ENCODE data around the gene ZNF512. TPM values are rescaled to one million over a fixed set of nuclear protein-coding genes. Genes with fewer than 3 reads are reported as not detected.
"Not testable (repeated sequence)": the region's sequence is repeated elsewhere in the genome, so short reads cannot be mapped to it uniquely, and the experiment has no call there.

The ZNF512 gene
- polyA plus RNA-seq, 2 donors, result 5.6 to 6.6 TPM

DNA sequence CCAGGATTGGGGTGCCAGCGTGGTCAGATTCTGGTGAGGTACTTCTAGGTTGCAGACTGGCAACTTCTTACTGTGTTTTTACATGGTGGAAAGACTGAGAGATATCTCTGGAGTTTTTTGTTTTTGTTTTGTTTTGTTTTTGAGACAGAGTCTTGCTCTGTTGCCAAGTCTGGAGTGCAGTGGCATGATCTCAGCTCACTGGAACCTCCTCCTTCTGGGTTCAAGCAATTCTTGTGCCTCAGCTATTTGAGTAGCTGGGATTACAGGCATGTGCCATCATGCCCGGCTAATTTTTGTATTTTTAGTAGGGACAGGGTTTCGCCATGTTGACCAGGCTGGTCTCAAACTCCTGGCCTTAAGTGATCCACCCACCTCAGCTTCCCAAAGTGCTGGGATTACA lies 28.4 kb upstream of the ZNF512 start:
- not testable (repeated sequence) for H3K36me3 ChIP-seq (ENCODE audit: control insufficient read depth in 2 of 2, insufficient read depth in 2 of 2, low read length in 1 of 2); H3K9me3 ChIP-seq (ENCODE audit: control insufficient read depth in 2 of 2, insufficient read depth in 1 of 2, low read depth in 1 of 2, low read length in 1 of 2); H3K27ac ChIP-seq (ENCODE audit: low read depth in 2 of 2, low read length in 1 of 2); H3K4me1 ChIP-seq (ENCODE audit: control insufficient read depth in 2 of 2, insufficient read depth in 2 of 2, low read length in 1 of 2); H3K4me3 ChIP-seq (ENCODE audit: low read depth in 1 of 2, low read length in 2 of 2); H3K27me3 ChIP-seq (ENCODE audit: control insufficient read depth in 1 of 2, insufficient read depth in 2 of 2, low read length in 2 of 2)
- WGBS, 2 donors, result 71 to 82% methylated on average over 3 of the region's 3 CpGs

DNA sequence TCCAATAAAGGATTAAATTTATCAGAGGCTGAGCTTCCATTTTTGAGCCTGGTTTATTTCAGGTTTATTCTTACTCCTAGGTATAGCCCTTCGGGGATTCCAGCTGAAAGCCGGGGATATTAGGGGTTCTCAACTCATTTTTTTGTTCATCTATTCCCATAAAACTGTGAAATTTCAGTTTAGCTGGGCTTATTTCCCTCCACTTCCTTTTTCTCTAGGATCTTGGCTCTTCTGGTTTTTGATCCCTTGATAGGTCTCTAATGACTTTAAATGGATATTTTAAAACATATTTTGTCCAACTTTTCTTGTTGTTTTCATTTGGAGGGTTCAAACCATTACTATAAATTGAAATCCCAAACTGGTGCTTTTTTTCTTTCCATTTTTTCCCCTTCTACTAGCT lies 23.6 kb upstream of the ZNF512 start:
- WGBS, 2 donors, result 77 to 94% methylated on average over 2 of the region's 2 CpGs
- Histone ChIP-seq H3K4me1 (ENCODE audit: control insufficient read depth in 2 of 2, insufficient read depth in 2 of 2, low read length in 1 of 2) (no peaks in the 10 kb centered on the region), H3K9me3 (ENCODE audit: control insufficient read depth in 2 of 2, insufficient read depth in 1 of 2, low read depth in 1 of 2, low read length in 1 of 2) (no peaks in the 10 kb centered on the region), H3K27me3 (ENCODE audit: control insufficient read depth in 1 of 2, insufficient read depth in 2 of 2, low read length in 2 of 2) (no peaks in the 10 kb centered on the region), H3K27ac (ENCODE audit: low read depth in 2 of 2, low read length in 1 of 2) (no peak overlapping the region), H3K36me3 (ENCODE audit: control insufficient read depth in 2 of 2, insufficient read depth in 2 of 2, low read length in 1 of 2) (no peaks in the 10 kb centered on the region), H3K4me3 (ENCODE audit: low read depth in 1 of 2, low read length in 2 of 2) (no peak overlapping the region)

DNA sequence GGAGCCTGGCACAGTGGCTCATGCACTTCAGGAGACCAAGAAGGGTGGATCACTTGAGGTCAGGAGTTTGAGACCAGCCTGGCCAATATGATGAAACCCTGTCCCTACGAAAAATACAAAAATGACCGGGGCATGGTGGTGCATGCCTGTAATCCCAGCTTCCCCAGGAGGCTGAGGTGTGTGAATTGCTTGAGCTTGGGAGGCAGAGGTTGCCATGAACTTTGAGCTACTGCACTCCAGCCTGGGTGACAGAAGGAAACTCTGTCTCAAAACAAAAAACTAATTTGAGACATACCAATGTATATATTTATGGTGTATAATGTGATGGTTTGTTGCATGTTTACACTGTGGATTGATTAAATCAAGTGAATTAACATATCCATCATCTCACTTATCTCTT lies 21.8 kb upstream of the ZNF512 start:
- H3K27ac ChIP-seq (ENCODE audit: low read depth in 2 of 2, low read length in 1 of 2), result no peak overlapping the region
- 90% methylated on average over 2 of the region's 2 CpGs for WGBS, 2 donors
- no peak overlapping the region for H3K4me3 ChIP-seq (ENCODE audit: low read depth in 1 of 2, low read length in 2 of 2)
- H3K9me3 ChIP-seq (ENCODE audit: control insufficient read depth in 2 of 2, insufficient read depth in 1 of 2, low read depth in 1 of 2, low read length in 1 of 2), result no peaks in the 10 kb centered on the region
- H3K27me3 ChIP-seq (ENCODE audit: control insufficient read depth in 1 of 2, insufficient read depth in 2 of 2, low read length in 2 of 2), result no peaks in the 10 kb centered on the region
- H3K4me1 ChIP-seq (ENCODE audit: control insufficient read depth in 2 of 2, insufficient read depth in 2 of 2, low read length in 1 of 2), result no peaks in the 10 kb centered on the region
- H3K36me3 ChIP-seq (ENCODE audit: control insufficient read depth in 2 of 2, insufficient read depth in 2 of 2, low read length in 1 of 2), result no peaks in the 10 kb centered on the region

DNA sequence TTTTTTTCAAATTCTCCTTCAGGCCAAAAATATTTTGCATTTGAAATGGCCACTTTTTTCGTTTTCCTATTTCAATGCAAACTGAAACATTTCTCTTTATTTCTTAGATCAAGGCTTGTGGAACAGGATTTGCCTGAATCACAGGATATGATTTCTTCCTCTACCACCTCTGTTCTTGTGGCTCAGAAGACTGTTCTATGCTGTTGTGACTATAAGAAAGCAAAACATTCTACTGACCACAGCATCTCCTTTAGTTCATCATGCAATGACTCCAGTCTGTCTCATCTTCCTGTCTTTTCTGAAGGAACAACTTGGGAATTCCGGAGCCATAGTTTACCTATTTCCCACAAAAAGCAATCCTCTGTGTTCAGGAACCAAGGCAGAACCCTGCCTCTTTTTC lies 16.2 kb upstream of the ZNF512 start:
- 51 to 55% methylated on average over 2 of the region's 2 CpGs for WGBS, 2 donors
- Histone ChIP-seq H3K27me3 (ENCODE audit: control insufficient read depth in 1 of 2, insufficient read depth in 2 of 2, low read length in 2 of 2) (no peaks in the 10 kb centered on the region), H3K36me3 (ENCODE audit: control insufficient read depth in 2 of 2, insufficient read depth in 2 of 2, low read length in 1 of 2) (no peaks in the 10 kb centered on the region), H3K27ac (ENCODE audit: low read depth in 2 of 2, low read length in 1 of 2) (no peak overlapping the region), H3K4me1 (ENCODE audit: control insufficient read depth in 2 of 2, insufficient read depth in 2 of 2, low read length in 1 of 2) (no peaks in the 10 kb centered on the region), H3K4me3 (ENCODE audit: low read depth in 1 of 2, low read length in 2 of 2) (no peak overlapping the region), H3K9me3 (ENCODE audit: control insufficient read depth in 2 of 2, insufficient read depth in 1 of 2, low read depth in 1 of 2, low read length in 1 of 2) (no peaks in the 10 kb centered on the region)

- WGBS, 2 donors, result 50 to 52% methylated on average over 2 of the region's 2 CpGs
Observed at GRCh38 chr2:27569398-27569797, 13.4 kb upstream of the ZNF512 start.

GRCh38 chr2:27571197-27571596 lies 11.6 kb upstream of the ZNF512 start:
- no peaks in the 10 kb centered on the region for H3K4me1 ChIP-seq (ENCODE audit: control insufficient read depth in 2 of 2, insufficient read depth in 2 of 2, low read length in 1 of 2)
- H3K36me3 ChIP-seq (ENCODE audit: control insufficient read depth in 2 of 2, insufficient read depth in 2 of 2, low read length in 1 of 2), result no peaks in the 10 kb centered on the region
- 74 to 88% methylated on average over 3 of the region's 3 CpGs for WGBS, 2 donors
- peaks cover 0 to under 1% of the 10 kb centered on the region in 2 donors for H3K9me3 ChIP-seq (ENCODE audit: control insufficient read depth in 2 of 2, insufficient read depth in 1 of 2, low read depth in 1 of 2, low read length in 1 of 2)
- H3K4me3 ChIP-seq (ENCODE audit: low read depth in 1 of 2, low read length in 2 of 2), result no peak overlapping the region
- H3K27me3 ChIP-seq (ENCODE audit: control insufficient read depth in 1 of 2, insufficient read depth in 2 of 2, low read length in 2 of 2), result no peaks in the 10 kb centered on the region
- H3K27ac ChIP-seq (ENCODE audit: low read depth in 2 of 2, low read length in 1 of 2), result no peak overlapping the region

More at GRCh38 chr2:27569398-27569797, 13.4 kb upstream of the ZNF512 start:
- Histone ChIP-seq H3K9me3 (ENCODE audit: control insufficient read depth in 2 of 2, insufficient read depth in 1 of 2, low read depth in 1 of 2, low read length in 1 of 2) (no peaks in the 10 kb centered on the region), H3K27ac (ENCODE audit: low read depth in 2 of 2, low read length in 1 of 2) (no peak overlapping the region), H3K36me3 (ENCODE audit: control insufficient read depth in 2 of 2, insufficient read depth in 2 of 2, low read length in 1 of 2) (no peaks in the 10 kb centered on the region), H3K27me3 (ENCODE audit: control insufficient read depth in 1 of 2, insufficient read depth in 2 of 2, low read length in 2 of 2) (no peaks in the 10 kb centered on the region), H3K4me3 (ENCODE audit: low read depth in 1 of 2, low read length in 2 of 2) (no peak overlapping the region), H3K4me1 (ENCODE audit: control insufficient read depth in 2 of 2, insufficient read depth in 2 of 2, low read length in 1 of 2) (no peaks in the 10 kb centered on the region)

DNA sequence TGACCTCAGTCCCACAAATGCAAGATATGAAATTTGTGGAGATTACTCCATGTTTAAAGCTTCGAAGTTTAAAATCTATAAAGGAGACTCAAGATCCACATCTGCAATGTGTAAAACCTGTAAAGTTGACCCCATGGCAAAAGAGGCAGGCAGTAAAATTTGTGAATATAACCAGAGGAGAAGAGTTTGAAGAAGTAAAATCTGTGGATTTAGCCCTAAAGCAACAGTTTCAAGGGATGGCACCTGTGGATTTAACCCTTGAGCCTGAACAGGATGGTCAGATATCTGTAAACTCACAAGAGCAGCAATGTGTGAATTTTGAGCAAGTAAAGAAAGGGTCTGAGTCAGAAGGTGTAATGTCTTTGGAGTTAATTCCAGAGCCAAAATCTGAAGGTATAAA lies 11.2 kb upstream of the ZNF512 start:
- no peak overlapping the region for H3K4me3 ChIP-seq (ENCODE audit: low read depth in 1 of 2, low read length in 2 of 2)
- peaks cover 0 to 3% of the 10 kb centered on the region in 2 donors for H3K9me3 ChIP-seq (ENCODE audit: control insufficient read depth in 2 of 2, insufficient read depth in 1 of 2, low read depth in 1 of 2, low read length in 1 of 2)
- H3K36me3 ChIP-seq (ENCODE audit: control insufficient read depth in 2 of 2, insufficient read depth in 2 of 2, low read length in 1 of 2), result no peaks in the 10 kb centered on the region
- H3K27ac ChIP-seq (ENCODE audit: low read depth in 2 of 2, low read length in 1 of 2), result no peak overlapping the region
- WGBS, 2 donors, result 87 to 94% methylated on average over 1 of the region's 1 CpG
- H3K4me1 ChIP-seq (ENCODE audit: control insufficient read depth in 2 of 2, insufficient read depth in 2 of 2, low read length in 1 of 2), result no peaks in the 10 kb centered on the region
- no peaks in the 10 kb centered on the region for H3K27me3 ChIP-seq (ENCODE audit: control insufficient read depth in 1 of 2, insufficient read depth in 2 of 2, low read length in 2 of 2)

DNA sequence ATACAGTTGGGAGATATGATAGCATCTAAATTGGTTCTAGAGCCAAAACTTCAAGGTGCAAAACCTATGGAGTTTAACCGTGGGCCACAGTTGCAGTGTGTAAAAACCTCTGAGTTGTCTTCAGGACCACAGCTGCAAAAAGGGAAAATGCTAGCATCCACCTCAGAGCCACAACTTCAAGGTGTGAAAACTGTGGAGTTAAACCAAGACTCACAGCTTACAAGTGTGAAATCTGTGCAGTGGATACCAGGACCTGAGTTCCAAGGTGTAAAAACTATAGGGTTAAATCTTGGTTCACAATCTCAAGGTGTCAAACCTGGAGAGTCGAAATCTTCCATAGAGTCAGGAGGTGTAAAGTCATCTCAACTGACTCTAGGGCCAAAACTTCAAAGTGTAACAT lies 10.4 kb upstream of the ZNF512 start:
- Histone ChIP-seq H3K4me3 (ENCODE audit: low read depth in 1 of 2, low read length in 2 of 2) (no peak overlapping the region), H3K27ac (ENCODE audit: low read depth in 2 of 2, low read length in 1 of 2) (no peak overlapping the region), H3K9me3 (ENCODE audit: control insufficient read depth in 2 of 2, insufficient read depth in 1 of 2, low read depth in 1 of 2, low read length in 1 of 2) (peaks cover 0 to 3% of the 10 kb centered on the region in 2 donors), H3K27me3 (ENCODE audit: control insufficient read depth in 1 of 2, insufficient read depth in 2 of 2, low read length in 2 of 2) (no peaks in the 10 kb centered on the region), H3K4me1 (ENCODE audit: control insufficient read depth in 2 of 2, insufficient read depth in 2 of 2, low read length in 1 of 2) (no peaks in the 10 kb centered on the region), H3K36me3 (ENCODE audit: control insufficient read depth in 2 of 2, insufficient read depth in 2 of 2, low read length in 1 of 2) (no peaks in the 10 kb centered on the region)
- 67 to 79% methylated on average over 2 of the region's 2 CpGs for WGBS, 2 donors

DNA sequence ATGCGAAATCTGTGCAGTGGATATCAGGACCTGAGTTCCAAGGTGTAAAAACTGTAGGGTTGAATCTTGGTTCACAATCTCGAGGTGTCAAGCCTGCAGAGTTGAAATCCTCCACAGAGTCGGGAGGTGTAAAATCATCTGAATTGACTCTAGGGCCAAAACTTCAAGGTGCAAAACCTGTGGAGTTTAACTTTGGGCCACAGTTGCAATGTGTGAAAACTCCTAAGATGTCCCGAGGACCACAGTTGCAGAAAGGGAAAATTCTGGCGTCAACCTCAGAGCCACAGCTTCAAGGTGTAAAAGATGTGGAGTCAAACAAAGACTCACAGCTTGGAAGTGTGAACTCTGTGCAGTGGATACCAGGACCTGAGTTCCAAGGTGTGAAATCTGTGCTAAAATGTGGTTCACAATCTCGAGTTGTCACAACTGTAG lies 9.8 kb upstream of the ZNF512 start:
- 66 to 70% methylated on average over 6 of the region's 6 CpGs for WGBS, 2 donors
- Histone ChIP-seq H3K4me1 (ENCODE audit: control insufficient read depth in 2 of 2, insufficient read depth in 2 of 2, low read length in 1 of 2) (no peaks in the 10 kb centered on the region), H3K36me3 (ENCODE audit: control insufficient read depth in 2 of 2, insufficient read depth in 2 of 2, low read length in 1 of 2) (no peaks in the 10 kb centered on the region), H3K27me3 (ENCODE audit: control insufficient read depth in 1 of 2, insufficient read depth in 2 of 2, low read length in 2 of 2) (no peaks in the 10 kb centered on the region), H3K4me3 (ENCODE audit: low read depth in 1 of 2, low read length in 2 of 2) (no peak overlapping the region), H3K9me3 (ENCODE audit: control insufficient read depth in 2 of 2, insufficient read depth in 1 of 2, low read depth in 1 of 2, low read length in 1 of 2) (peaks cover 0 to 3% of the 10 kb centered on the region in 2 donors), H3K27ac (ENCODE audit: low read depth in 2 of 2, low read length in 1 of 2) (no peak overlapping the region)

GRCh38 chr2:27573452-27573851 lies 9.4 kb upstream of the ZNF512 start:
- no peak overlapping the region for H3K4me3 ChIP-seq (ENCODE audit: low read depth in 1 of 2, low read length in 2 of 2)
- WGBS, 2 donors, result 71 to 83% methylated on average over 3 of the region's 3 CpGs
- no peak overlapping the region for H3K27ac ChIP-seq (ENCODE audit: low read depth in 2 of 2, low read length in 1 of 2)
- H3K36me3 ChIP-seq (ENCODE audit: control insufficient read depth in 2 of 2, insufficient read depth in 2 of 2, low read length in 1 of 2), result no peaks in the 10 kb centered on the region
- H3K4me1 ChIP-seq (ENCODE audit: control insufficient read depth in 2 of 2, insufficient read depth in 2 of 2, low read length in 1 of 2), result no peaks in the 10 kb centered on the region
- H3K9me3 ChIP-seq (ENCODE audit: control insufficient read depth in 2 of 2, insufficient read depth in 1 of 2, low read depth in 1 of 2, low read length in 1 of 2), result peaks cover 0 to 3% of the 10 kb centered on the region in 2 donors
- no peaks in the 10 kb centered on the region for H3K27me3 ChIP-seq (ENCODE audit: control insufficient read depth in 1 of 2, insufficient read depth in 2 of 2, low read length in 2 of 2)

Data from esophagus (tissue), 2 donors.